ENCODE measurements around the gene SDK1. TPM values are rescaled to one million over a fixed set of nuclear protein-coding genes. Genes with fewer than 3 reads are reported as not detected.

SDK1 gene
- total RNA-seq, 2 donors from 2014 or later = 4.8 to 13.2 TPM

DNA sequence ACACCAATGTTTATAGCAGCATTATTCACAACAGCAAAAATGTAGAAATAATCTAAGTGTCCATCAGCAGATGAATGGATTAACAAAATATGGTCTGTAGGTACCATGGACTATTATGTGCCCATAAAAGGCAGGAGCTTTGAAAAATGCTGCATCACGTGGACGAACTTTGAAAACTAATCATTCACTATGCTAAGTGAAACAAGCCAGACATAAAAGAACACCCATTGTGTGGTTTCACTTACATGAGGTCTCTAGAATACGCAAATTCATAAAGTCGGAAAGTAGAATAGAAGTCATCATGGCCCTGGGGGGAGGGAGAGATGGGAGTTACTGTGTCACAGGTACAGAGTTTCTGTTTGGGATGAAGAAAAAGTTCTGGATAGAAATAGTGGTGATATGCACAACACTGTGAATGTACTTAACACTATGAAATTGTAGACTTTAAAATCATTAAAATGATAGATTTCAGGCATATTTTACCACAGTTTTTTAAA is 377.3 kb downstream of the SDK1 start:
- Histone ChIP-seq H3K4me1 (replicated peaks) (no peaks in the 10 kb centered on the region), H3K36me3 (no peaks in the 10 kb centered on the region), H3K27ac (no peak overlapping the region), H3K9me3 (no peaks in the 10 kb centered on the region), H3K27me3 (replicated peaks; ENCODE audit: insufficient read depth) (no peaks in the 10 kb centered on the region), H3K4me3 (no peak overlapping the region)
- no peak for TF ChIP-seq POLR2AphosphoS5 (IDR thresholded peaks at IDR 0.05)
- TF ChIP-seq, protein P1, sequence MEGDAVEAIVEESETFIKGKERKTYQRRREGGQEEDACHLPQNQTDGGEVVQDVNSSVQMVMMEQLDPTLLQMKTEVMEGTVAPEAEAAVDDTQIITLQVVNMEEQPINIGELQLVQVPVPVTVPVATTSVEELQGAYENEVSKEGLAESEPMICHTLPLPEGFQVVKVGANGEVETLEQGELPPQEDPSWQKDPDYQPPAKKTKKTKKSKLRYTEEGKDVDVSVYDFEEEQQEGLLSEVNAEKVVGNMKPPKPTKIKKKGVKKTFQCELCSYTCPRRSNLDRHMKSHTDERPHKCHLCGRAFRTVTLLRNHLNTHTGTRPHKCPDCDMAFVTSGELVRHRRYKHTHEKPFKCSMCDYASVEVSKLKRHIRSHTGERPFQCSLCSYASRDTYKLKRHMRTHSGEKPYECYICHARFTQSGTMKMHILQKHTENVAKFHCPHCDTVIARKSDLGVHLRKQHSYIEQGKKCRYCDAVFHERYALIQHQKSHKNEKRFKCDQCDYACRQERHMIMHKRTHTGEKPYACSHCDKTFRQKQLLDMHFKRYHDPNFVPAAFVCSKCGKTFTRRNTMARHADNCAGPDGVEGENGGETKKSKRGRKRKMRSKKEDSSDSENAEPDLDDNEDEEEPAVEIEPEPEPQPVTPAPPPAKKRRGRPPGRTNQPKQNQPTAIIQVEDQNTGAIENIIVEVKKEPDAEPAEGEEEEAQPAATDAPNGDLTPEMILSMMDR (IDR thresholded peaks at IDR 0.05) = no peak
- TF ChIP-seq POLR2A (IDR thresholded peaks at IDR 0.05) = no peak
- DNase-seq (ENCODE audit: low spot score) = no peak
- intact Hi-C loops (cut with DNase I) = no loop called here
- WGBS = 92% methylated on average over 4 of the region's 4 CpGs

DNA sequence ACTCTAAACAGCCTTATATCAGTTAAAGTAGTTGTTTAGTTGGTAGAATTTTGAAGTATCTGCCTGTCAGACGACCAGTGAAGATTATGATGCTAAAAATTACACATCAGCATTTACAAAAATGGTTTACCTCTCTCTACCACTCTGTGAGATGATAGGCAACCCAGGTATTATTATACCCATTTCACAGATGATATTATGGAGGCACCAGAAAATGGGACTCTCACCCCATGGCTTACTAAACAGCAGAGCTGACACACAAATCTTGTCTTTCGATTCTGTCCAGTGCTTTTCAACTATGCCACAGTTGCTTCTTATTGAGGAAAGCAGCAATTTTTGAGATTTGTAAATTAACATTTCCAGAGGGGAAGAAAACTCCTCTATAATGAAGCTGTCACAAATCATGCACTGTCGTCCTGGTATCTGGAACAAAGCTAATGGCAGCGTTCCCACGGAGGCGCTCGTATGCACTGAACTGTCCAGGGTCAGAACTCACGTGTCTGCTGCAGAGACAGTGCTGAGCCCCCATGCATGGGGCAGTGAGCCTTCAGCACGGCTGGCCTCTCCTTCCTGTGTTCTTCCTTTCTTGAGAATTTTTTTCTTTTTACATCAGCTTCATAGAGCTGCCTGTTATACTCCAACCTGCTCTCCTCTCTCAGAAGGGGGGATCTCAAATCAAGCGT is 381.1 kb downstream of the SDK1 start:
- DNase-seq (ENCODE audit: low spot score) = no peak
- 36% methylated on average over 10 of the region's 10 CpGs for WGBS
- H3K9me3 ChIP-seq = no peaks in the 10 kb centered on the region
- intact Hi-C loops (cut with DNase I) = no loop called here
- H3K4me1 ChIP-seq (replicated peaks) = no peaks in the 10 kb centered on the region
- TF ChIP-seq POLR2AphosphoS5 (IDR thresholded peaks at IDR 0.05) (no peak), POLR2A (IDR thresholded peaks at IDR 0.05) (no peak)
- TF ChIP-seq, protein P1 (IDR thresholded peaks at IDR 0.05) = no peak
- H3K27me3 ChIP-seq (replicated peaks; ENCODE audit: insufficient read depth) = no peaks in the 10 kb centered on the region
- H3K4me3 ChIP-seq = no peak overlapping the region
- H3K27ac ChIP-seq = no peak overlapping the region
- H3K36me3 ChIP-seq = no peaks in the 10 kb centered on the region

DNA sequence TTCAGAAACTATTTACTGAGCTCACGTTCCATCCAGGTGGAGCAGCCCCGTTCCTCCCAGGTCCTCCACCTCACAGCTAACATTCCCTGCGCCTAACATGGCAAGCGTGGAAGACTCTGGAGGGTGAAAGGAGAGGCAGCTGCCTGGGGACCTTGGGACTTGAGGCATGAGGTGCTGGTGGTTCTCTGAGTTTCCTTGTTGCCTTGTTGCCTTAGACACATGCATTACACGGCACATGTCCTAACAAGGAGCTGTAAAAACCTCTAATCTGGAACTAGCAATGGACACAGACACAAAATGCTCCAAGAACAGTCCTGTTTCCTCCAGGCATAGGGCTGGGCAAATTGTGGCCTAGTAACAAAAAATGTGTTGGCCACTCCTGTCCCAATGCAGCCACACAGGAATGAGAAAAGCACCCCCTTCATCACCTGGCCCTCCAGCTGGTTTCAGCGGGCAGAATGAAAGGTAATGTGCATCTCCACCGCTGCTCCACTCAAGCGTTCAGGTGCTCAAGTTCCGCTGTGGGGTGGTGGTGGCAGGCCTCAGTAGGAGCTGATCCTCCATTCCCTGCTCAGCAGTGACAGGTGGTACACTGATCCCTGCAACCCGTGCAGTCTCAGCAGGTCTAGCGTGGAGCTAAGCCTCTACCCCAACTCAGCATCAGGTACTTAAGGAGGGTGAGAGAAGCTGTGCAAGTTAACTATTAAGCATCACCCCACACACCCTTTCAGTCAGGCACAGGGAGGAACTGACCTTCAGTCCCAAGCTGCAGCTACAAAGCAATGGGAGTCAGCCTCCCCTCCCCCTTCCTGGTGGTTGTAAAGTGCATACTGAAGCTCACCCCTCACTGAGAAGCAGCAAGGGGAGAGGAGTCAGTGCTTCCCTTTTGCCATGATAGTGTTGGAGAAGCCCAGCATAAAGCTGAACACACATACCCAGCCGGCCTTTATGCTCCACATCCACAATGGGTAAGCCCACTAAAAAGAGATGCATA is 382.8 kb downstream of the SDK1 start:
- WGBS = 84% methylated on average over 11 of the region's 12 CpGs
- Histone ChIP-seq H3K36me3 (no peaks in the 10 kb centered on the region), H3K27me3 (replicated peaks; ENCODE audit: insufficient read depth) (no peaks in the 10 kb centered on the region), H3K4me1 (replicated peaks) (no peaks in the 10 kb centered on the region), H3K9me3 (no peaks in the 10 kb centered on the region), H3K27ac (no peak overlapping the region), H3K4me3 (no peak overlapping the region)
- intact Hi-C loops (cut with DNase I) = no loop called here
- no peak for TF ChIP-seq POLR2AphosphoS5 (IDR thresholded peaks at IDR 0.05)
- TF ChIP-seq, protein P1 (IDR thresholded peaks at IDR 0.05) = no peak
- no peak for TF ChIP-seq POLR2A (IDR thresholded peaks at IDR 0.05)
- DNase-seq (ENCODE audit: low spot score) = no peak

DNA sequence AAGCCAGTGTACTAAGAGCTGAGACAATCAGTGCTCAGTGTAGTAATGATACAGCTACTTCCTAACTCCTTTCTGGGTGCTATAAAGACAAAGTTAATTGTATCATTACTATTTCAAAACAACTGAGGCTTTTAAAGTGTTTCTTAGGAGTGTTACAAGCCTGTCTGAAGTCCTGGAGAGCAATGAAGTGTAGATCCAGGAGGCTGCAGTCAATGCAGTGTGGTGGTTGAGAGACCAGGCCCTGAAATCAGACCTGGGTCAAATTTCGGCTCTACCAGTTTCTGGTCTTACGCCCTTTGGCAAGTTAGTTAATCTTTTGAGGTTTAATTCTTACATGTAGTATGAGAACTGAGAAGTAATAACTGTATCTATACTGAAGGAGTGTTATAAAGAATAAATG is 387.0 kb downstream of the SDK1 start:
- H3K27me3 ChIP-seq (replicated peaks; ENCODE audit: insufficient read depth) = no peaks in the 10 kb centered on the region
- 41% methylated on average over 2 of the region's 2 CpGs for WGBS
- no peaks in the 10 kb centered on the region for H3K36me3 ChIP-seq
- intact Hi-C loops (cut with DNase I) = no loop called here
- H3K4me1 ChIP-seq (replicated peaks) = no peaks in the 10 kb centered on the region
- no peak overlapping the region for H3K27ac ChIP-seq
- DNase-seq (ENCODE audit: low spot score) = no peak
- TF ChIP-seq POLR2AphosphoS5 (IDR thresholded peaks at IDR 0.05) = no peak
- TF ChIP-seq, protein P1 (IDR thresholded peaks at IDR 0.05) = no peak
- H3K9me3 ChIP-seq = no peaks in the 10 kb centered on the region
- H3K4me3 ChIP-seq = no peak overlapping the region
